ENCODE results near the gene SOCS3.

The SOCS3 gene

DNA sequence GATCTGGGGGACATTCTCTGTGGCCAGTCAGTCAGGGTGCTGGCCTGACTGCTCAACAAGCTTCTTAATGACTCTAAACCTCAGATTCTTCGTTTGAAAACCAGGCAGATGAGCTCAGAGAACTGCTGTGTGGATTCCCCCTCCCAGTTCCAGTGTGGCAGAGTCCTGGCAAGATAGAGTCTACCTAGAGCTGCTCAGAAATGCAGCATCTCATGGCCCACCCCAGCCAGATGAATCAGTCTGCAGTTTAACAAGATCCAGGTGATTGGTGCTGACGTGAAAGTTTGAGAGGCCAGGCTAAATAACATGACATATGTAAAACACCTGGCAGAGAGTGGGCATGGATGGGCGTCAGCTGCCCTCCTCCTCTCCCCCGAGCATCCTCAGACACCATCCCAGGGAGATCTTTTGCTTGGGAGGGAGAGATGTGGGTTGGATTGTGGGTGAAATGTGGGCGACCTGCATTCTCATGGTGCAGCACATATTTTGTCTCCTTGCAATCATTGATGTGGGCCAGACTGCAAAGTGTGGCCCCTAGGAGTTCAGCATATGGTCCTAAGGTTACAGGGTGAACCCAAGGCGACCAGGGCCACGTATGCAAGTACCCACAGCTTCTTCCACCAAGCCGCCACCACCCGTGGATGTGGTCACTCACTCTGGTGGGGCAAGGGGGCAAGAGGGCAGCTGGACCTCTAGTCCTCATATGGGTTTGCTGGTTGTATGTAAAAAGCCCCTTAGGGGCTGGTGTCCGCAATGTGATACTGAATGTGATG, 19.5 kb downstream of the SOCS3 start:
- Histone ChIP-seq H3K4me2 (ENCODE audit: low read length) (peak overlapping the region; percentile 22), H3K27me3 (ENCODE audit: control insufficient read depth, low read length) (peaks cover 38% of the 10 kb centered on the region), H3K27ac (ENCODE audit: low read depth, low read length) (no peak overlapping the region), H3K79me2 (ENCODE audit: control insufficient read depth, low read length) (no peaks in the 10 kb centered on the region), H3F3A (ENCODE audit: control insufficient read depth, insufficient read depth) (peaks cover 21% of the 10 kb centered on the region), H3K4me3 (ENCODE audit: low read length) (no peak overlapping the region), H3K36me3 (ENCODE audit: control insufficient read depth, low read length) (no peaks in the 10 kb centered on the region), H3K4me1 (ENCODE audit: control insufficient read depth, low read length) (peaks cover 75% of the 10 kb centered on the region), H3K9me2 (replicated peaks; ENCODE audit: control insufficient read depth, low read length) (no peaks in the 10 kb centered on the region), H3K9me3 (ENCODE audit: control insufficient read depth, insufficient read depth, low read length) (no peaks in the 10 kb centered on the region), H4K20me1 (ENCODE audit: control insufficient read depth, insufficient read depth, low read depth, low read length) (no peaks in the 10 kb centered on the region)
- TF ChIP-seq EZH2phosphoT487 (IDR thresholded peaks at IDR 0.05; ENCODE audit: borderline replicate concordance, low read length) = no peak
- TF ChIP-seq, protein P1, sequence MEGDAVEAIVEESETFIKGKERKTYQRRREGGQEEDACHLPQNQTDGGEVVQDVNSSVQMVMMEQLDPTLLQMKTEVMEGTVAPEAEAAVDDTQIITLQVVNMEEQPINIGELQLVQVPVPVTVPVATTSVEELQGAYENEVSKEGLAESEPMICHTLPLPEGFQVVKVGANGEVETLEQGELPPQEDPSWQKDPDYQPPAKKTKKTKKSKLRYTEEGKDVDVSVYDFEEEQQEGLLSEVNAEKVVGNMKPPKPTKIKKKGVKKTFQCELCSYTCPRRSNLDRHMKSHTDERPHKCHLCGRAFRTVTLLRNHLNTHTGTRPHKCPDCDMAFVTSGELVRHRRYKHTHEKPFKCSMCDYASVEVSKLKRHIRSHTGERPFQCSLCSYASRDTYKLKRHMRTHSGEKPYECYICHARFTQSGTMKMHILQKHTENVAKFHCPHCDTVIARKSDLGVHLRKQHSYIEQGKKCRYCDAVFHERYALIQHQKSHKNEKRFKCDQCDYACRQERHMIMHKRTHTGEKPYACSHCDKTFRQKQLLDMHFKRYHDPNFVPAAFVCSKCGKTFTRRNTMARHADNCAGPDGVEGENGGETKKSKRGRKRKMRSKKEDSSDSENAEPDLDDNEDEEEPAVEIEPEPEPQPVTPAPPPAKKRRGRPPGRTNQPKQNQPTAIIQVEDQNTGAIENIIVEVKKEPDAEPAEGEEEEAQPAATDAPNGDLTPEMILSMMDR (IDR thresholded peaks at IDR 0.05; ENCODE audit: low read depth, low read length, poor library complexity, severe bottlenecking) = no peak

DNA sequence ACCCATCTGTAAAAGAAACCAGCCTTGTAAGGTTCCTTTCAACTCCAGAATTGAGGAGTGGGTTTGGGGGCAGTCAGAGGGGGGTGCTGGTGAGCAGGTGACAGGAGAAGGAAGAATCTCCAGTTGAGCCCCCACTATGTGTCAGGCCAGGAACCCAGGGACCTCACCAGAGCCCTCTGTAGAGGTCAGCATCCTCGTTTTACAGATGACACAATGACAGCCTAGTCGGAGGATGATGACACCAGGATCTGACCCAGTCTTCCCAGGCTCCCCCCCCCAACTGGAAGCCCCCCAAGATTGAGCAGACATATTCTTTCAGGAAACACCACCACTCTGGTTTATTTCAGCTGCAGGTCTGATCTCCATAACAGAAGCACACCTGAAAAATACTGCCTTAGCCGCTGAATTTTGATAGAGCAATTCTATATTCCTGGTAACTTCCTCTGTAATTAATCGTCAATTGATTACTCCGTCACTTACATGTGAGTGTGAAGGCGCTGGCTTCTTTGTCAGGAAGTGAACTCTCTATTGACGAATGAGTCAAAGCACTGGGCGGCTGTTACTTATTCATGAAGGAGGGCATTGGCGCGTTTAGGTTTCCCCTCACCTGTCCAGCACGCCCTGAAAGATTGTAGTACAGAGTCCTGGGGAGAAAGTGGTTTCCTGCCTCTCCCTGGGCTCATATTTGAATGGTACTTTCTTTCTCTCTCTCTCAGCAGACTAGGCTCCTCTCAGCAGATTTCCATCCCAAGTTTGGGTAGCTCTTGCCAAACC, 21.2 kb downstream of the SOCS3 start:
- Histone ChIP-seq H3K9me2 (replicated peaks; ENCODE audit: control insufficient read depth, low read length) (no peaks in the 10 kb centered on the region), H3K4me3 (ENCODE audit: low read length) (peak overlapping the region; percentile 71), H3K9me3 (ENCODE audit: control insufficient read depth, insufficient read depth, low read length) (no peaks in the 10 kb centered on the region), H3K27ac (ENCODE audit: low read depth, low read length) (peak overlapping the region; percentile 88), H3K4me1 (ENCODE audit: control insufficient read depth, low read length) (peaks cover 80% of the 10 kb centered on the region), H3K4me2 (ENCODE audit: low read length) (peak overlapping the region; percentile 83), H3K27me3 (ENCODE audit: control insufficient read depth, low read length) (peaks cover 28% of the 10 kb centered on the region), H3K79me2 (ENCODE audit: control insufficient read depth, low read length) (no peaks in the 10 kb centered on the region), H3K36me3 (ENCODE audit: control insufficient read depth, low read length) (no peaks in the 10 kb centered on the region), H3F3A (ENCODE audit: control insufficient read depth, insufficient read depth) (peaks cover 21% of the 10 kb centered on the region), H4K20me1 (ENCODE audit: control insufficient read depth, insufficient read depth, low read depth, low read length) (no peaks in the 10 kb centered on the region)
- no peak for TF ChIP-seq EZH2phosphoT487 (IDR thresholded peaks at IDR 0.05; ENCODE audit: borderline replicate concordance, low read length)
- TF ChIP-seq, protein P1 (IDR thresholded peaks at IDR 0.05; ENCODE audit: low read depth, low read length, poor library complexity, severe bottlenecking) = peak; percentile 28

DNA sequence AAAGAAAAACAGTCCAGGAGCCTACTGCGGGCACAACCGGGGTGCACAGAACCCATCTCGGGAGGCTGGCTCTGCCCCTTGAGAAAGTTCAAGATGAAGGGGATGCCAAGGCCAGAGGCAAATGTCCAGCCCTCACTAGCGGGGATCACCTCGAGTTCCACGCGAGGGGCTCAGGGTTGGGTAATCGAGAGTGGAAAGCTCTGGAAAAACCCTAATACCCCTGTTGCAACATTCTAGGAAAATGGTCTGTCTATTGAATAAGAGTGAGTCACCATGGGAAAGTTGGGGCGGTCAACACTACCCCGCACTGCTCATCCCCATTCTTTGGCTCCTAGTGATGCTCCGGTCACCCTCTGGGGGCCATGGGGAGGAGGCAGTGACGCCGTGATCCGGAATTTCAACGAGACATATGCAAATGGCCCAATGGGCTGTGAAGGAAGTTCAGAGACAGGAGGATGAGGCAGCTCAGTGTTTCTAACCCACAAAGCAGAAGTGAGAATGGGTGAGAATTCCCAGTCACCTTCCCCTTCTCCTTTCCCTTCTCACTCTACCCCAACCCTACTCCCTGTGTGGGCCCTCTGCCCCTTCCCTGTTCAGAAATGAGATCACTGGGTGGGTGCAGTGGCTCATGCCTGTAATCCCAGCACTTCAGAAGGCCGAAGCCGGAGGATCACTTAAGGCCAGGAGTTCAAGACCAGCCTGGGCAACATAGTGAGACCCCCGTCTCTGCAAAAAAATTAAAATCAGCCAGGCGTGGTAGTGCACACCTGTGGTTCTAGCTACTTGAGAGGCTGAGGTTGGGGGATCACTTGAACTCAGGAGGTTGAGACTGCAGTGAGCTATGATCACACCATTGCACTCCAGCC, 22.4 kb downstream of the SOCS3 start:
- peaks cover 79% of the 10 kb centered on the region for H3K4me1 ChIP-seq (ENCODE audit: control insufficient read depth, low read length)
- H3K36me3 ChIP-seq (ENCODE audit: control insufficient read depth, low read length) = no peaks in the 10 kb centered on the region
- no peaks in the 10 kb centered on the region for H4K20me1 ChIP-seq (ENCODE audit: control insufficient read depth, insufficient read depth, low read depth, low read length)
- no peaks in the 10 kb centered on the region for H3K79me2 ChIP-seq (ENCODE audit: control insufficient read depth, low read length)
- H3F3A ChIP-seq (ENCODE audit: control insufficient read depth, insufficient read depth) = peaks cover 25% of the 10 kb centered on the region
- peak overlapping the region; percentile 83 for H3K4me2 ChIP-seq (ENCODE audit: low read length)
- peak overlapping the region; percentile 71 for H3K4me3 ChIP-seq (ENCODE audit: low read length)
- H3K27me3 ChIP-seq (ENCODE audit: control insufficient read depth, low read length) = peaks cover 16% of the 10 kb centered on the region
- H3K9me3 ChIP-seq (ENCODE audit: control insufficient read depth, insufficient read depth, low read length) = no peaks in the 10 kb centered on the region
- H3K27ac ChIP-seq (ENCODE audit: low read depth, low read length) = peak overlapping the region; percentile 88
- no peaks in the 10 kb centered on the region for H3K9me2 ChIP-seq (replicated peaks; ENCODE audit: control insufficient read depth, low read length)
- TF ChIP-seq, protein P1 (IDR thresholded peaks at IDR 0.05; ENCODE audit: low read depth, low read length, poor library complexity, severe bottlenecking) = no peak
- TF ChIP-seq EZH2phosphoT487 (IDR thresholded peaks at IDR 0.05; ENCODE audit: borderline replicate concordance, low read length) = no peak

Data from DOHH2 (cell line).